Activated CD8-positive, alpha-beta memory T cell treated with anti-CD3 and anti-CD28 coated beads, Interleukin-2, amount 50 U/mL, for 1 hour (primary cell): Measurements from ENCODE around the gene FOXP3.

Experiments
- DNase-seq: peaks from one replicate; pipeline ENCODE4 v3.0.0-alpha.2; 2020; ENCODE audit errors: extremely low read depth

The FOXP3 gene

DNA sequence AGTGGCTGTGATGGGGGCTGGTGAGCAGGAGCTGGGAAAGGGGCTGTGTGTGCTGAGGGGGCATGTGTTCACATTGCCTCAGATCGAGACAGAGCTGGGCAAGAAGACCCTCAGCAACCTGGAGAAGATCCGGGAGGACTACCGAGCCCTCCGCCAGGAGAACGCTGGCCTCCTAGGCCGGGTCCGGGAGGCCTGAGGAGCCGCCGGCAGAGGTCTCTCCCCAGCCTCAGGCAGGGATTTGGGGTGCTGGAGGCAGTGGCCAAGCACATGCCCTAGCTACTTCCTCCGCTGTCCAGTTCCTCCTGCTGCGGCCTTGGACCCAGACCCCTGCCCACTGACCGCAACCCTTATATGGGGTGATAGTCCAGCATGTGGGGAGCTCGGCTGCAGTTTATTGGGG is 14.4 kb downstream of the FOXP3 start:
- DNase-seq = no peak

DNA sequence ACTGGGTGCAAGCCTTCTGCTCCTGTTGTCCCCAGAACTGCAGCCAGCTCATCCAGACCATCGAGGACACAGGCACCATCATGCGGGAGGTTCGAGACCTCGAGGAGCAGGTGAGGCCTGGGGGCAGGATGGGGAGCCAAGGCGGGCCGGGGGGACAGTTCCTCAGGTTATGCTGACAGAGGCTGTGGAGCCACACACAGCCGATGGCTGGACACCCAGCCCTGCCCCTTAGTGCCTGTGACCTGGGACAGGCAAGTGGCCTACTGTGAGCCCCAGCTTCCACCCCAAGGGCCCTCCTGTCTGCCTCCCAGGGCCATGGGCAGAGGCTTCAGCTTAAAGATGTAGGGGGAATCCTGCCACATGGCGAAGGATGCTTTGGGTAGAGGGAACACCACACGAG is 14.9 kb downstream of the FOXP3 start:
- no peak for DNase-seq

DNA sequence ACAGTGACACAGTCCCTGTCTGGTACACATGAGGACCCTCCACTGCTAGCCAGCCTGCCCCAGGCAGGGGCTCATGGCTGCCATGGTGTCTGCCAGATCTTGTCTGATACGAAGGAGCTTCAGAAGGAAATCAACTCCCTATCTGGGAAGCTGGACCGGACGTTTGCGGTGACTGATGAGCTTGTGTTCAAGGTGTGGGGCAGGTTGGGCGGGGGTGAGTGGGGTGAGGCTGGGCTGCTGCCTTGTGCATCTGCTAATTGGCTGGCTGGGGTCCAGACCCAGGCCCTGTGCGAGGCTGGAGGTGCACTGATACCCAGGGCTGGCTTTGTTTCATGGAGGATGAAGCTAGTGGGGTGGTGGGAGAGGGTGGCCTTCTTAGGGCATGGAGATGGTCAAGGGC is 15.4 kb downstream of the FOXP3 start:
- no peak for DNase-seq

DNA sequence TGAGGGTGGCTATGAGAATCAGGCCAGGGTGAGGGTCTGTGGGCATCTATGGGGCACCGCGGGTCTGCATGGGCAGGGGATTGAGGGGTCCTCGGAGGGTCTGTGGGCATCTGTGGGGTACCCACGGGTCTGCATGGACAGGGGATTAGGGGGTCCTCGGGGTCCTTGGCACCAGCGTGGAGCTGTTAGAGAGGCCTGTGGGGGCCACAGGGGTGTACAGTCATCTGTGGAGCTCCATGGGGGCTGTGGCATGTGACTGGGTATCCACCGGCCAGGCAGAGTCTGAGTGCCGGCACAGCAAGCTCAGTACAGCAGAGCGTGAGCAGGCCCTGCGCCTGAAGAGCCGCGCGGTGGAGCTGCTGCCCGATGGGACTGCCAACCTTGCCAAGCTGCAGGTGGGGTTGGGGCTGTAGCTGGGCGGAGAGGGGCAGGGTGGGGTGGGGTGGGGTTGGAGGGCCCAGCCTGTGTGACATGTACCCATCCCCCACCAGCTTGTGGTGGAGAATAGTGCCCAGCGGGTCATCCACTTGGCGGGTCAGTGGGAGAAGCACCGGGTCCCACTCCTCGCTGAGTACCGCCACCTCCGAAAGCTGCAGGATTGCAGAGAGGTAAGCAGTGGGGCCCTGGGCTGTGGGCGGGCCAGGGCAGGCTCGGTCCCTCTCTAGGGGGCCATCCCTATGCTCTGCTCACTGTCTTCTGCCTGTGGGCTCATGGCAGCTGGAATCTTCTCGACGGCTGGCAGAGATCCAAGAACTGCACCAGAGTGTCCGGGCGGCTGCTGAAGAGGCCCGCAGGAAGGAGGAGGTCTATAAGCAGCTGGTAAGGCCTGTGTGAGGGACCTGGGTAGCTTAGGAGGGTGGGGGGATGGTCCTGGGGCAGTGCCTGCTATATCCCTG is 16.3 kb downstream of the FOXP3 start:
- DNase-seq = no peak

DNA sequence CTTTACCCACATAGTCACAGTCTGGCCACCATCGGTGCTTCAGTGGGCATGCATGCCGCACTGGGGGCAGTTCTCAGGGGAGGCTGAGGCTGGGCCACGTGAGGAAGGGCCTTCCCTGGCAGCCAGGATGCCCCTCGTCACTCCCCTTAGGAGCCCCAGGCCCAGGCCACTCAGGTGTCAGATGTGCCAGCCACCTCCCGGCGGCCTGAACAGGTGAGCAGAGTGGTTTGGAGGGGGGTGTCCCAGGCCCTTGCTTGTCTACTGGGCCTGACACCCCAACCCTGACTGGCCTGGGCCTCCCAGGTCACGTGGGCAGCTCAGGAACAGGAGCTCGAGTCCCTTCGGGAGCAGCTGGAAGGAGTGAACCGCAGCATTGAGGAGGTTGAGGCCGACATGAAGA is 17.2 kb downstream of the FOXP3 start:
- no peak for DNase-seq

DNA sequence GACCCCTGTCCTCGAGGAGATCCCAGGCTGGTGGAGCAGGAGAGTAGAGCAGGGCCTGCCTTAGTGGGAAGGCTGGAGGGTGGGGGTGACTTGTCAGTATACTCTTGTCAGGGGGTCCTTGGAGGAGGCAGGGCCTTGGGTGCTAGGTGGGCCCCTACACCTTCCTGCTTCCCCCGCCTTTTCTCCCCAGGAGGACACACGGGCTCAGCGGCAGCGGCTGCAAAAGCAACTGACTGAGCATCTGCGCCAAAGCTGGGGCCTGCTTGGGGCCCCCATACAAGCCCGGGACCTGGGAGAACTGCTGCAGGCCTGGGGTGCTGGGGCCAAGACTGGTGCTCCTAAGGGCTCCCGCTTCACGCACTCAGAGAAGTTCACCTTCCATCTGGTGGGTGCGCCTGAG is 18.0 kb downstream of the FOXP3 start:
- no peak for DNase-seq

DNA sequence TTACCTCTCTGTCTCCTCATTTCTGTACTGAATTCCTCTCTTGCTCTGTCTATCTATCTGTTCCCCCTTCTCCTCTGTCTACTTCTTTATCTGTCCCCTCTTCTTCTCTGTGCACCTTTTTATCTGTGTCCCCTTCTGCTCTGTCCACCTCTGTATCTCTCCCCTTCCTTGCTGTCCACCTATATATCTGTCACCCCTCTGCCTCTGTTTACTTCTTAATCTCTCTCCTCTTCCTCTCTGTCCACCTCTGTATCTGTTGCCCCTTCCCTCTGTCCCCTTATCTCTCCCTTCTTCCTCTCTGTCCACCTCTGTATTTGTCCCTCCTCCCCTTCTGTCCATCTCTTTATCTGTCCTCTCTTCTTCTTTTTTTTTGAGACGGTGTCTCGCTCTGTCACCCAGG is 20.3 kb downstream of the FOXP3 start:
- no peak for DNase-seq

DNA sequence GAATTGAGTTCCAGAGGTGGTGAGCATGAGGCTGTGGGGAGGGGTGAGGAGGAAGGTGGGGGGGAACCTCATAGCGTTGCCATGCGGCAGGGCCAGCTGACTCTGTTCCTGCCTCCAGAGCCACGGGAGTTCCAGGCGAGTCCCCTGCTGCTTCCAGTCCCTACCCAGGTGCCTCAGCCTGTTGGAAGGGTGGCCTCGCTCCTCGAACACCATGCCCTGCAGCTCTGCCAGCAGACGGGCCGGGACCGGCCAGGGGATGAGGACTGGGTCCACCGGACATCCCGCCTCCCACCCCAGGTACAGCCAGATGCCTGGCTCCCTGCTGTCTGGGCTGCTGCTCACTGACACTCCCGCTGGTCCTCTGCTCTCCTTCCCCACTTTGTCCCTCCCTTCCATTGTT is 21.3 kb downstream of the FOXP3 start:
- no peak for DNase-seq

DNA sequence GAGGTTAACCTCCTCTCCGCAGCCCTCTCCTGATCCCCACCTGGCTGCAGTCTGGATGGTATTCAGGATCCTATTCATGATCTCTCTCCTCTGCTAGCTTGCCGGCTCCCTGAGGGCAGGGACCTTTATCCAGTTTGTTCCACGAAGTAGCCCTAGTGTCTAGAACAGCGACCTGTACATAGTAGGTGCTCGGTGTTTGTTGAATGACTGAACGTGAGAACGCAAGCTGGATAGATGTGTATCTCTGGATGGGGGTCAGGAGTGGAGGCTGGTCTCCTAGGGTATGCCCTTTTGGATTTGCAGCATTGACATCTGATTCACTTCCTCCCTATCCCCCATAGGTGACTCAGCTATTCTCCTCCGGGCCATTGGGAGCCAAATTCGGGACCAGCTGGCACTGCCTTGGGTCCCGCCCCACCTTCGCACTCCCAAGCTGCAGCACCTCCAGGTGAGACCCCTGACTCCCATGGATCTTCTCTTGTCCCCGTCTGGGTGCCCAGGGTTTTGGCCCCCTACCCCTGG is 21.9 kb downstream of the FOXP3 start:
- DNase-seq = no peak

DNA sequence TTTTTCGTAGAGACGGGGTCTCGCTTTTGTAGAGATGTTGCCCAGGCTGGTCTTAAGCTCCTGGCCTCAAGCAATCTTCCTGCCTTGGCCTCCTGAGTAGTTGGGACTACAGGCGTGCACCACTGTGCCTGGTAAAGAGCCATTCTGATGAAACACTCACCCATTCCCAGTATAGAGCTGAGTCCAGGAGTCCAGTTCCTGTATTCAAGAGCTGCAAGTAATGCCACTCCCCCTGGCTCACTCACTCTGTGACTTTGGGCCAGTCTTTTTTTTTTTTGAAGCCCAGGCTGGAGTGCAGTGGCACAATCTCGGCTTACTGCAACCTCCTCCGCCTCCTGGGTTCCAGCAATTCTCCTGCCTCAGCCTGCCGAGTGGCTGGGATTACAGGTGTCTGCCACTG is 25.8 kb downstream of the FOXP3 start:
- DNase-seq = no peak

DNA sequence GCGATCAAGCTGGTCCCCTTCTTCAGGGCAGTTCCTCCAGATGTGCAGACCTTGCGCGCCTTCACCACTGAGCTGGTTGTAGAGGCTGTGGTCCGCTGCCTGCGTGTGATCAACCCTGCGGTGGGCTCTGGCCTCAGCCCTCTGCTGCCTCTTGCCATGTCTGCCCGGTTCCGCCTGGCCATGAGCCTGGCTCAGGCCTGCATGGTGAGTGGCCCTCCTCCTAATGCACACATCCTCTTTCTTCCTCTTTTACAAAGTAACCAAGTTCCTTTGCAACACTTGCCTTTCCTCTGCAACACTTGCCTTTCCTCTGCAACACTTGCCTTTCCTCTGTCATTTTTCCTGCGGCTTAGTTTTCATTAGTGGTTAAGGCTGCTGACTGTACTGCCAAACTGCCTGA is 27.4 kb downstream of the FOXP3 start:
- no peak for DNase-seq

DNA sequence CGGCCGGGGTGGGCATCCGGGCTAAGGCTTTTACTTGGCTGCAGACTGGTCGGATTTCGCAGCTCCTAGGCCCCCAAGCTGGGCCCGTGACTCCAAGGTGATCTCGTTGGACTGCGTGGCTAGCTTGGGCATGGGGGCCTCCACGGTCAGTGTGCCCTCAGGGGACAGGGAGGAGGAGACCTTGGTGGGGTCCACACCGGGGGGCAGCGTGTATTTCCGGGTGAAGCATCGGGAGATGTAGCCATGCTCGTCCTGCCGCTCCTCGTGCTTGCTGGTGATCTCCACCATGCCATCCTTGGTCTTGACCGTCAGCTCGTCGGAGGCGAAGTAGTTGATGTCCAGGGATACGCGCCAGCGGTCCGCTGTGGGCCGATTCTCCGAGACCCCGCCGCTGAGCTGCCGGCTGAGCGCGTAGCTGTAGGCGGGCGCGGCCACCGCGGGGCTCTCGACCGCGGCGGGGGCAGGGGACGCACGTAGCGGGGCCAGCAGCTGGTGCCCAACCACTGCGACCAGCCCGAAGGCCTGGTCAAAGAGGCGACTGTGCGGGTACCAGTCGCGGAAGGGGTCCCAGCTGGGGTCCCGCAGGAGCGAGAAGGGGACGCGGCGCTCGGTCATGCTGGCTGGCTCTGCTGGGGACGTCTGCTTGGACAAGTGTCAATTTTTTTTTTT is 30.5 kb downstream of the FOXP3 start:
- no peak for DNase-seq

DNA sequence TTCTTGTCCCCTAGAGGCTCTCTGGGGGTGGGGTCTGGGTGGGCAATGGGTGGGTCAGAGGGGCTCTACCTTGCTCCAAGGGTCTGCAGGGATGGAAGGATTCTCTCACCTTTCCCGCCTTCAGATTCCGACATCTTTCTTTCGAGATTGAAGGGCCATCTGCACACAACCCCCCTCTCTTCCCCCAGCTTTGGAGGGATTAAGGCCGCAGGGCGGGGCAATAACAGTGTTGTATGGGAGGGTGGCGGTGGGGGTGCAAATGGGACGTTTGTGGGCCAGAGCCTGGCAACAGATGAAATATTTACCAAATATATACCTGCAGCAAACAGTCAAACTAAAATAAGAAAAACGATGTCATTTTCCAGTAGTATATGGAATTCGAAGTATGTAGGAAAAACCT is 31.3 kb downstream of the FOXP3 start, which contains the start of gene CACNA1F:
Gene CACNA1F, minus strand, starts transcription at position 165 of the 400 bp plus-strand sequence. Its CDS starts 31 bp downstream, at position 134.
- no peak for DNase-seq

DNA sequence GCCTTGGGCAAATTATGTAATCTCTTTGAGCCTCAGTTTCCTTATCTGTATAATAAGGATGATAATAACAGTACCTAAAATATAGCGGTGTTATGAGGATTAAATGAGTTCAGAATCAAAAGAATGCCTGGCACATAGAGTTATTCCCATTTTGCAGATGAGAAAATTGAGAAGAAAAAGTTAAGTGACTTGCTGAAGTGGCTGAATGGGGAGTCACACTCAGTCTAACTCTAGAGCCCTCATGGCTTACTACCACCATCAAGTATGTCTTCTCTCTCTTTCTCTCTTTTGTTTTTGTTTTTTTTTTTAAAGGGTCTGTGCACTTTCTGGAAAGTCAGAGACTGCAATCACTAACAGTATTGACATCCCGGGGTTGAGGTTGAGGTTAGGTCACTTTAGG is 32.0 kb downstream of the FOXP3 start:
- no peak for DNase-seq

DNA sequence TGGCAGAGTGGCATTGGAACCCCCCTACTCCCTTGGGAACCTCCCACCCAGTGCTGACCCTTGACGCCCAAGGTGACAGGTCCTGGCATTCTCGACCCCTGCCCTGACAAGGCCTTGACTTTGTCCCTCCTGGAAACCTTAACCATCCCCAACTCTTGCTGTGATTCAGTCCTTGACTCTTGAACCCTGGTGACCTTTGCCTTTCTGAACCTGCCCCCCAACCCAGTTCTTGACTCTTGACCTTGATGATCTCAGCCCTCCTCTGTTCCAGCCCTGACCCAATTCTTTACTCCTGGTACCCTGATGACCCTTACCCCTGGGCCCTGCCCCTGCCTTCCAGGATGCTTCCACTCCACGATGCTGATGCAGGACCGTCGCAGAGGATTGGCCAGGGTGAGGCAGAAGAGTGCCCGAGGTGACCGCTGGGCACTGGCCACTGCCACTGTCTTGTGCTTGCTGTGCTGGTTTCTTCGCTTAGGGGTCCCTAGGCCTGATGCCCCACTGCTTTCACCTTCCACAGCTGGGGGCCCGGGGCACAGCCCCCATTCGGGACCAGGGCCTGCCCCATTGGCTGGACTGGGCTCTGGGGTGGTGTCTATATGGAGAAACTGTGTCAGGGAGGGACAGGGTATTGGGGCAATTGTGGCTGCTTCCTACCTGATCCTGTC is 33.0 kb downstream of the FOXP3 start:
- no peak for DNase-seq

DNA sequence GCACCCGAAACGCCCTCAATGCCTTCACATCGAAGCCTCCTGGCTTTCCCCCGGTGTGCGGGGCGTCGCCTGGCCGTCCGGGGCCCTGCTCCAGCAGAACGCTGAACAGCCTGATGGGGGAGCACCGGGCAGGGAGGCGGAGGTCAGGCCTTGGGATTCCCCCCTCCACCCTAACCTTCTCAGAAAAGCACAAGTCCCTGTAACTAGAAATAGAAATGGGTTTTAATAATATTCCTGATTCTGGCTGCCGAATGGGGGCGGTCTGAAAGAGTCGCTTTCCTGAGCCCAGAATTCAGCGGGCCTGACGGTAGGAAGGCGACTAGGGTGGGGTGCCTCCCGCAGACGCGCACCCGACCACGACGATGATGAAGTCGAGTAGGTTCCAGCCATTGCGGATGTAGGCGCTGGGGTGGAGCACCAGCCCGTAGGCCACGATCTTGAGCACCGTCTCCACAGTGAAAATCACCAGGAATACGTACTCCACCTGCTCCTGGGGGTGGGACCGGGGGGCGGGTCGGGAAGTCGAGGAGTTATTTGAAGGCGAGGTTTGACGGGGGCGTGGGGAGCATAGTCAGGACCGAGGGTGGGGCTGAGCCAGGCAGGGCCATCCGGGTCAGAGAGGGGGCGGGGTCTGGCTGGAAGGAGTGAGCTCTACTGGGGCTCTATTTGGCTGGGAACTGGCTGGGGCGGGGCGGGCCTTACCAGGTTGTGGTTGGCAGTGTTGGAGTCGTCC is 33.8 kb downstream of the FOXP3 start:
- DNase-seq = peak; percentile 25

DNA sequence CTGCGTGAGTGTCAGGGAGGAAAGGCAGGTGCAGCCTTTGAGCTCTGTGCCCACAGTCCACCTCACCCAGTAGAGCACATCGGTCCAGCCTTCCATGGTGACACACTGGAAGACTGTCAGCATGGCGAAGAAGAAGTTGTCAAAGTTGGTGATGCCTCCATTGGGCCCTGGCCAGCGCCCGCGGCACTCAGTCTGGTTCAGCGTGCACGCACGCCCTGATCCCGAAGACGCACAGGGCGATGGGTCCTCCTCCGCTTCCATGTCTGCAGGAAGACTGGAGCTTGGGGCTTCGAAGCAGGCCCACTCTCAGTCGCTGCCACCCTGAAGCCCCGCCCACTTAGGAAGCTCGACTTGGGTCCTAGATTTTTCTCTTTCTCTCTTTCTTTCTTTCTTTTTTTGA is 36.3 kb downstream of the FOXP3 start:
- no peak for DNase-seq

DNA sequence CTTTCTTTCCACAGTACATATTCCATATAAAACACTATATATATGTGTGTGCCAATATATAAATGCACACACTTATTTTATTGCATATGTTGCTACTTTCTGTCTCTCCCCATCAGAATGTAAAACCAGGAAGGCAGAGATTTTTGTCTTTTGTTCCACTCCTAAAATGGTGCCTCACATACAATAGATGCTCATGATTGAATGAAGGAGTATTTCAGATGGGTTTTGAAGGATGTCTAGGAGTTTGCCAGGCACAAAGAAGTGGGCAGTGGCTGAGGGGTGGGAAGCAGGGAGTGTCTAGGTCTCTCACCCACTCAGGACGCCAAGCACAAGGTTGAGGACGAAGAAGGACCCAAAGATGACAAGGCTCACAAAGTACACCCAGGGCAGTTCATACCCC is 36.8 kb downstream of the FOXP3 start:
- no peak for DNase-seq

DNA sequence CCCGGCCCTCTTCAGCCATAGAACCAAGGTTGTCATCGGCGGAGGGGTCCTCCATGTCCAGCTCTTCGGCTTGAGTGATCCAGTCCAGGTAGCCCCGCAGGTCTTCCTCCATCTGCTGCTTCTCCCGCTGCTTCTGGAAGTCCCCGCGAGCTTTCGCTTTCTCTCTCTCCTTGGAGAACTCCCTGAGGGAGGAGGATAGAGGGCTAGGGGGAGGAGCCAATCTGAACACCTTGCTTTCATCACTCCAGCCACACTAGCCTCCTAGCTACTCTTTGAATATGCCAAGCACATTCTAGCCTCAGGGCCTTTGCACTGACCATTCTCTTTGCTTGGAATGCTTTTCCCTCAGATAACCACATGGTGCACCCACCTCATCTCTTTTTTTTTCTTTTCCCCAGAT is 37.6 kb downstream of the FOXP3 start:
- DNase-seq = no peak

DNA sequence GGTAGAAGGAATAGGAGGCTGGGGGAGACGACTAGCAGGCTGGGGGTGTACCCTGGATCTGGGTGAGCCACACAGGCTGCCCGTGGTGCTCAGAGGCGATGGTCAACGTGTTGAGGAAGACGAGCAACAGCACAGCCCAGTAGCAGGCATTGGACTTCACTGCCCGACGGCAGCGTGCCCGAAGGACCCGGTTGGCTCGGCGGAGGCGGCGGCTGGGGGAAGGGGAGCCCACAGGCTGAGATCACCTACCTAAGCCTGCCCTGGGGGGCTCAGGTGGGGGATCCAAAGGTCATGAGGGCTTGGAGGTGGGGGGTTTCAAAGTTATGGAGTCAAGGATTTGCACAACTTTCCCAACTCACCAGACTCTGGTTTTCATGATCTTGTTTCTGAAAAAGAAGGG is 38.7 kb downstream of the FOXP3 start:
- no peak for DNase-seq

DNA sequence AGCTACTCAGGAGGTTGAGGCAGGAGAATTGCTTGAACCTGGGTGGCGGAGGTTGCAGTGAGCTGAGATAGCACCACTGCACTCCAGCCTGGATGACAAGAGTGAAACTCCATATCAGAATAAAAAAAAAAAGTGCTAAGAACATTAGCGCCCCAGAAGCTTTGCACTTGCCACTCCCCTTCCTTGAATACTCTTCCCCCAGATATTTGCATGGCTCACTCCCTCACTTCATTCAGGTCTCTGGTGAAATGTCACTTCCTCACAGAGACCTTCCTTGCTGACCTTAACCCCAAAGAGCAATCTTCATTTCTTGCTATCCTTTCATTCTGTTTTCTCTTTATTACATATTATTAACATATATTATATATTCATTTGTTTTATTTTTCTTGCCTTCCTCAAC is 42.6 kb downstream of the FOXP3 start:
- DNase-seq = no peak

DNA sequence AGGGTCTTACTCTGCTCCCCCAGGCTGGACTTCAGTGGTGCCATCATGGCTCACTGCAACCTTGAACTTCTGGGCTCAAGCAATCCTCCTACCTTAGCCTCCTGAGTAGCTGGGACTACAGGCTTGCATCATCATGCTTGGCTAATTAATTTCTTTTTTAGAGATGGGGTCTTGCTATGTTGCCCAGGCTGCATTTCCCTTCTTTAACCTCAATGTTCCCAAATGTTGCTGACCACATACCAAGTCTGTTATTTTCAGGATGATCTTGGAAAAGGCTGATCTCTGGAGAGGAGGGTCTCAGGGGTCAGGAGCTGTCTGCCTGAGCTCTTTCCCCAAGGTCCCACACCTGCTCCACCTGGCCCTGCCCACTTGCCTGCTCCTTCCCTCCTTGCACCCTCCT is 44.4 kb downstream of the FOXP3 start:
- no peak for DNase-seq
